Skeletal muscle tissue (tissue), 4 donors: Measurements from ENCODE around the gene CLIC3. TPM values are rescaled to one million over a fixed set of nuclear protein-coding genes. Genes with fewer than 3 reads are reported as not detected.
A peak's percentile ranks its signal among the peaks of the same experiment; 100 is the strongest.

Experiments
- H3K27ac ChIP-seq: one replicate; pipeline ENCODE4 v1.7.0; 2013; ENCODE audit warnings: mild to moderate bottlenecking, low read depth, low read length, inconsistent platforms
- H3K27me3 ChIP-seq, 3 donors: one replicate each; pipeline ENCODE4 v1.7.0; 2013; ENCODE audit warnings: low read length in 3 of 3; ENCODE audit not compliant: control insufficient read depth in 3 of 3, insufficient read depth in 3 of 3
- H3K36me3 ChIP-seq, 3 donors: one replicate each; pipeline ENCODE4 v1.7.0; 2013; ENCODE audit warnings: low read length in 3 of 3; ENCODE audit not compliant: control insufficient read depth in 3 of 3, insufficient read depth in 3 of 3
- H3K4me1 ChIP-seq, 3 donors: one replicate each; pipeline ENCODE4 v1.7.0; 2013; ENCODE audit warnings: low read length in 3 of 3, mild to moderate bottlenecking in 3 of 3; ENCODE audit not compliant: control insufficient read depth in 3 of 3, insufficient read depth in 3 of 3
- H3K4me3 ChIP-seq, 3 donors: one replicate each; pipeline ENCODE4 v1.7.0; 2013; ENCODE audit warnings: low read length in 3 of 3
- H3K9ac ChIP-seq, 3 donors: one replicate each; pipeline ENCODE4 v1.7.0; 2013; ENCODE audit warnings: low read length in 3 of 3, mild to moderate bottlenecking in 3 of 3, moderate library complexity in 2 of 3, low read depth in 1 of 3
- H3K9me3 ChIP-seq, 3 donors: one replicate each; pipeline ENCODE4 v1.7.0; 2013; ENCODE audit warnings: low read length in 3 of 3; ENCODE audit not compliant: control insufficient read depth in 3 of 3
- total RNA-seq: library from RNA; depleted of rRNA; stranded (reverse); fragments of >200 nt; gene quantifications from one replicate; pipeline ENCODE4 v1.2.3, GENCODE V29; 2014
- donor health status: Osteomylitis.

The CLIC3 gene
- total RNA-seq, 1 donor from 2014 or later, result not detected

DNA sequence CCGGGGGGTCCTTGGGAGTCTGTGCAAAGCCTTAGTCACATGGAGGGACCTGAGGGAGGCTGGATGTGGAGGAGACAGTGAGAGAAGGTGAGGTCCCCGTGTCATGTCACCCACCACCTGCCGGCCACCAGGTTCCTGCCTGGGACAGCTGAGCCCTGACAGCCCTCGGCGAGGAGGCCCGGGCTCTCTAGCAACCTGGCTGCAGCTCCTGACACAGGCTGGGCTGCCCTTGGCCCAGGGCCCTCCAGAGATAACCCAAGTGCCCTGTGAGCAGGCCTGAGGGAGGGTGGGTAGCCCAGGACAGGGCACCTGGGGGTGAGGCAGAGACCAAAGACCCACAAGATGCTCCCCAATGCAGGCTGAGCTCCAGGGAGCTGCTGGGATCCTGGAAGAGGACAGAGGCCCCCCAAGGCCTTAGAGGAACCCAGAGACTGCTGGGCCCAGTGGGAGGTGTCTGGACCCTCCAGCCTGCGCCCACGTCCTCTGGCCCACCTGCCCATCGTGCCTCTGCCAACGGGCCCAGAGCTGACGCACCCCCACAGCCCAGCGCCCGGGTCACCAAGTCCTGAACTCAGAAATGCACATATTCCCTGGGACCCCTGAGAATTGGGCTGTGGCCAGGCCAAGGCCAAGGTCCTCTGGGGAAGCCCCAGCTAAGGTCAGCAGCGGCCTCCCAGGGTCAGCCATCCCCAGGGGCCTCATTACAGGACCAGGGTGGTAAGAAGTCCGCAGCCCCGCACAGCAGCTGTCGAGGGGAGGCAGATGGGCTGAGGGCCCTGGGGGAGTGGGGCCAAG, 27.8 kb downstream of the CLIC3 start:
- Histone ChIP-seq H3K9me3 (no peaks in the 10 kb centered on the region), H3K4me1 (peaks cover 0 to 5% (median under 1%) of the 10 kb centered on the region in 3 donors), H3K4me3 (no peak overlapping the region), H3K9ac (no peak overlapping the region), H3K27ac (no peak overlapping the region), H3K27me3 (peaks cover 7 to 14% (median 9%) of the 10 kb centered on the region in 3 donors), H3K36me3 (no peaks in the 10 kb centered on the region)

DNA sequence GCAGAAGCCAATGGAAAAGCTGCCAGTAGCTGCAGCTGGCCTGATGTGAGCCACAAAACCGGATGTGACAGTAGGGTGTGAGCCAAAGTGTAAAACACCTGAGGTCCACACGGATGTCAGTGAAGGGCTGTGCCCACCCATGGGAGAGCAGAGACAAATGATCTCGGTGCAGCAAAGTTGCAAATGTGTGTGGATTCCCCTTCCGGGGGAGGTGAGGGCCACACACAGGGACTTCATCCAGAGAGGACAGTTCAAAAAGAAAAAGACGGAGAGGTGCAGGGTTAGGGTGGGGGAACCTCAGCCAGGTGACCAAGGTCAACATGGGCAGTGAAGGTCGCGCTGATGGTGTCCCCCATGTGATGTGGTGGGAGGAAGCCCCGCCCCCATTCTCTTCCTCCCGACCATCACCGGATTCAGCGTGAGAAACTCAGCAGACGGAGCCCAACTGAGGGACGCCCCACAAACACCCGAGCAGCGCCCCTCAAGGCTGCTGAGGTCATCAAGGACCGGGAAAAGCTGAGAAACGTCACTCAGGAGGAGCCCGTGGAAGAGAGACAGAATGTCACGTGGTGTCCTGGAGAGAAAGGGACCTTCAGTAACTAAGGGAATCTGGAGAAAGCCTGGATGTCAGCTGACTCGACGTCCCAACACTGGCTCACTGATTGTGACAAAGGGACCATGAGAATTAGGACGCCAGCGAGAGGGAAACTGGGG, 30.4 kb downstream of the CLIC3 start:
- Histone ChIP-seq H3K9me3 (no peaks in the 10 kb centered on the region), H3K9ac (no peak overlapping the region), H3K27ac (no peak overlapping the region), H3K36me3 (no peaks in the 10 kb centered on the region), H3K27me3 (peaks cover 7 to 14% (median 13%) of the 10 kb centered on the region in 3 donors), H3K4me1 (peaks cover 2 to 10% (median 9%) of the 10 kb centered on the region in 3 donors), H3K4me3 (no peak overlapping the region)

DNA sequence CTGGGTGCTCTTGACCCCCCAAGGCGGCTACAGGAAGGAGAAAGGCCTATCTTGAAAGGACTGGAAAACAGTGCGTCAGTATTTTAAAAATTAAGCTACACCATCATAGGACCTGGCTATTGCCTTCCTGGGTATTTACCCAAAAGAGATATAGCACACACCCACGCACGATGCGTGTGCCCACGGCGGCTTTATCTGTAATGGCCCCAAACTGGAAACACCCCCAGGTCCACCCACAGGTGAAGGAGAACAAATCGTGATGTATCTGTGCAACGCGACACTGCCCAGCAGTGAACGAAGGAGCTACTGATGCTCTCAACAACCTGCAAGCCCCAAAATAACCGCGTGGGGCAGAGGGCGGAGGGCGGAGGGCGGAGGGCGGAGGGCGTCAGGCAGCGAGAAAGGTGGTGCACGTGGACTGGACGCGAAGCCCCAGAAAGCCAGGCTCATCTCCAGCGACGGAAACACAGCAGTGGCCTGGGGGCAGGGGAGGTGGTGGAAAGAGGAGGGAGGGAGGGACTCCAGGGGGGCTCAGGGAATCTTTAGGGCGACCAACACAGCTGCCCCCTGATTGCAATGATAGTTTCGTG, 31.4 kb downstream of the CLIC3 start:
- Histone ChIP-seq H3K27me3 (peaks cover 7 to 13% (median 8%) of the 10 kb centered on the region in 3 donors), H3K4me3 (no peak overlapping the region), H3K36me3 (no peaks in the 10 kb centered on the region), H3K4me1 (peaks cover 3 to 10% (median 9%) of the 10 kb centered on the region in 3 donors), H3K9me3 (no peaks in the 10 kb centered on the region), H3K27ac (no peak overlapping the region), H3K9ac (no peak overlapping the region)

GRCh38 chr9:136964171-136964689, 32.1 kb downstream of the CLIC3 start:
- peaks cover 7 to 13% (median 13%) of the 10 kb centered on the region in 3 donors for H3K27me3 ChIP-seq
- no peak overlapping the region for H3K4me3 ChIP-seq
- no peaks in the 10 kb centered on the region for H3K36me3 ChIP-seq
- H3K9me3 ChIP-seq, result no peaks in the 10 kb centered on the region
- H3K9ac ChIP-seq, result no peak overlapping the region
- no peak overlapping the region for H3K27ac ChIP-seq
- H3K4me1 ChIP-seq, result peaks cover 3 to 10% (median 9%) of the 10 kb centered on the region in 3 donors

DNA sequence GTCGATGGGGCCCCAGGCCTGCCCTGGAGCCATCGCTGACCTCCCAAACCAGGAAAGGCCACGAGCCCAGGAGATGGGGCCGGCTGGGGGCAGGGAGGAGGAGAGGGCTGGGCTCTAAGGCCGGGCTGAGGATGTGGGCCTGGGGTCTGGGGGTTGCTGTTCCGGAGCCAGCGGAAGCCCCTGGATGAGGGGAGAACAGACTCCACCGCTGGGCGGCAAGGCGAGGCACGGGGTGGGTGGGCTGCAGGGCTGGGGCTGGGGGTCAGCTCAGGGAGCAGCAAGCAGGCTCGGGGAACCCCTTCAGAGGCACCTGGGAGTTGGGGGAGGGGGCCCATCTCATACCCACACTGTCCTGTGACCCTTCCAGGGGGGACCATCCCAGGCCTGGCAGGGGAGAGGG, 32.6 kb downstream of the CLIC3 start:
- H3K27me3 ChIP-seq, result peaks cover 7 to 16% (median 13%) of the 10 kb centered on the region in 3 donors
- H3K4me3 ChIP-seq, result no peak overlapping the region
- no peaks in the 10 kb centered on the region for H3K36me3 ChIP-seq
- no peak overlapping the region for H3K9ac ChIP-seq
- H3K9me3 ChIP-seq, result no peaks in the 10 kb centered on the region
- H3K4me1 ChIP-seq, result peaks cover 3 to 10% (median 9%) of the 10 kb centered on the region in 3 donors
- no peak overlapping the region for H3K27ac ChIP-seq

- Histone ChIP-seq H3K27ac (no peak overlapping the region), H3K27me3 (peaks cover 7 to 20% (median 13%) of the 10 kb centered on the region in 3 donors), H3K36me3 (no peaks in the 10 kb centered on the region), H3K9me3 (no peaks in the 10 kb centered on the region), H3K9ac (peak overlapping the region in 1 of 3 donors; percentile 8), H3K4me1 (peaks cover 3 to 10% (median 9%) of the 10 kb centered on the region in 3 donors), H3K4me3 (no peak overlapping the region)
These were observed 33.0 kb downstream of the CLIC3 start for GRCh38 chr9:136963341-136963740.

DNA sequence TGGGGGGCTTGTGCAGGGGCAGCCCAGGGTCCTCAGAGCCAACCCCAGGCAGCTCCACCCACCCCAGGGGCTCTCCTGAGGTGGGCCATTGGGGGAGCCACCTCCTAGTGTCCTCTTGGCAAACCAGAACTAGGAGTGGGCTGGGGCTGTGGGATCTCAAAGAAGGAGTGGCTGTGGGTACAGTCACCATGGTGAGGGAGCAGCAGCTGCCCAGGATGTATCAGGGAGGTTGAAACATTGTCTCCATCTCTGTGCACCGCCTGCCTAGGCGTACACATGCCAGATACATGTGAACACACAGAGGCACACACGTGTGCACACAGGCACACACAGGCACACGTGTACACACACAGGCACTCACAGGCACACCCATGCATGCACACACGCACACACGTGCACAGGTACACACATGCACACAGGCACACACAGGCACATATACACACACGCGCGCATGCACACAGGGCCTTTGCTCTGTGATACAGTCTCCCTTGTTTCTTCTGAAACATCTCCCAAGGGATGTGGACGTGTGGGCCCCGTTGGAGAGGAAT, 33.6 kb downstream of the CLIC3 start:
- peaks cover 7 to 20% (median 13%) of the 10 kb centered on the region in 3 donors for H3K27me3 ChIP-seq

DNA sequence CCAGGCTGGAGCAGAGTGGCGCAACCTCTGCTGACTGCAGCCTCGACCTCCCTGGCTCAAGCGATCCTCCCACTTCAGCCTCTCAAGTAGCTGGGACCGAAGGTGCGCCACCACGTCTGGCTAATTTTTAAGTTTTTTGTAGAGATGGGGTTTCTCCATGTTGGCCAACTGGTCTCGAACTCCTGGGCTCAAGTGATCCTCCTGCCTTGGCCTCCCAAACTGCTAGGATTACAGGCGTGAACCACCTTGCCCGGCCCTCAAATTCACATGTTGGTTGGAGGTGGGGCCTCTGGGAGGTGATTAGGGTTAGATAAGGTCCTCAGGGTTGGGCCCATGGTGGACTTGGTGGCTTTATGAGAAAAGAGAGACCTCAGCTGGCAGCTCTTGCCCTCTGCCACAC, 34.2 kb downstream of the CLIC3 start:
- peaks cover 3 to 10% (median 9%) of the 10 kb centered on the region in 3 donors for H3K4me1 ChIP-seq

More for the DNA sequence above, 33.6 kb downstream of the CLIC3 start:
- no peaks in the 10 kb centered on the region for H3K36me3 ChIP-seq
- peaks cover 3 to 10% (median 9%) of the 10 kb centered on the region in 3 donors for H3K4me1 ChIP-seq
- H3K9me3 ChIP-seq, result no peaks in the 10 kb centered on the region
- H3K4me3 ChIP-seq, result no peak overlapping the region
- no peak overlapping the region for H3K9ac ChIP-seq
- H3K27ac ChIP-seq, result no peak overlapping the region

DNA sequence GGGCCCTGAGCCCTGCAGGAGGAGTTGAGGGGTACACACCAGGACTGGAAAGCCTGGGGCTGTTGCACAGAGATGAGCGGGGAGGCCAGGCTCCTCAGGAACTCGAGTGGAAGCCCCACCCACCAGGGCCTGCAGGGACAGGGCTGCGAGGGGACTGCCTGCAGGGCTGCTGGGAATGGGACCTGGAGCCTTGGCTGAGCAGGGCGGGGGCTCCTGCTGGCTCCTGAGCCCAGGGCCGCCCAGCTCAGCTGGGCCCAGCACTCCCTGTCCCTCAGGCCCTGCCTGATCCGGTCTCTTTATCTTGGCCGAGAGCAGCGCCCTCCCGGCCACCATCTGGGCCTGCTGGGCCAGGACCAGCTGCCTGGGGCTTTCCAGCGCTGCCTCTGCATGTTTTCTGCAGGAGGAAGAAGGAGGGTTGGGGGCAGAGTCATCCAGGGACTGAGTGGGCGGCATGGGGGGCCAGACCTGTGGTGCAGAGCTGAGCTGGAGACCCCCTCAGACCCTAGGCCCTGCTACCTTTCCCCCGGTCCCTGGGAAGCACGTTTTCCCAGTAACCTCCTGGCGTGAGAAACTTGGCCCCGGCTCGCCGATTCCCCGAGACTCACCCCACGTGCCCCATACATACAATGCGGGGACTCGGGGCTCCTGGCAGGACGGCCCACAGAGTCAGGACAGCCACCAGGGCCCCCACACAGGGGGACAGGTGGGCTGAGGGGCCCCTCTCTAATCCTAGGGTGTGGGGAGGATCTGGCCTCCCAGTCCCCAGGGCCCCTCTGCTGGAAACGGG, 34.9 kb downstream of the CLIC3 start:
- no peak overlapping the region for H3K27ac ChIP-seq
- peaks cover 3 to 10% (median 9%) of the 10 kb centered on the region in 3 donors for H3K4me1 ChIP-seq
- H3K4me3 ChIP-seq, result no peak overlapping the region
- no peaks in the 10 kb centered on the region for H3K36me3 ChIP-seq
- no peaks in the 10 kb centered on the region for H3K9me3 ChIP-seq
- H3K9ac ChIP-seq, result no peak overlapping the region
- H3K27me3 ChIP-seq, result peaks cover 7 to 20% (median 13%) of the 10 kb centered on the region in 3 donors

More for the DNA sequence above, 34.2 kb downstream of the CLIC3 start:
- H3K9me3 ChIP-seq, result no peaks in the 10 kb centered on the region
- no peak overlapping the region for H3K9ac ChIP-seq
- H3K4me3 ChIP-seq, result no peak overlapping the region
- H3K36me3 ChIP-seq, result no peaks in the 10 kb centered on the region
- no peak overlapping the region for H3K27ac ChIP-seq
- H3K27me3 ChIP-seq, result peaks cover 7 to 20% (median 13%) of the 10 kb centered on the region in 3 donors
